Ovary (tissue), 9 donors: ENCODE data around the gene TMEM117. TPM values are rescaled to one million over a fixed set of nuclear protein-coding genes. Genes with fewer than 3 reads are reported as not detected.

ENCODE experiments used
- DNase-seq, 5 donors: peaks; one replicate each; pipeline ENCODE4 v3.0.0-alpha.2; 2019 to 2020
- H3K27ac ChIP-seq, 2 donors: fragments of 200-600 bp; one replicate each; pipeline versions ENCODE4 v1.5.1 to v1.8.0; 2019 to 2022
- H3K27me3 ChIP-seq: fragments of 200-600 bp; one replicate; pipeline ENCODE4 v1.8.0; 2022
- H3K36me3 ChIP-seq: fragments of 200-600 bp; sonication (generic); one replicate; pipeline ENCODE4 v1.5.1; 2019
- H3K4me1 ChIP-seq: one replicate; pipeline ENCODE4 v1.8.1; 2013; ENCODE audit warnings: mild to moderate bottlenecking, moderate library complexity; ENCODE audit not compliant: insufficient read depth
- H3K4me3 ChIP-seq: fragments of 200-600 bp; sonication (generic); one replicate; pipeline ENCODE4 v1.5.1; 2017
- H3K9me3 ChIP-seq, 2 donors: fragments of 200-600 bp in 1 of 2; sonication (generic) in 1 of 2; one replicate each; pipeline versions ENCODE4 v1.5.1 to v1.8.1; 2013 to 2019; ENCODE audit warnings: mild to moderate bottlenecking in 1 of 2, moderate library complexity in 1 of 2
- EP300 ChIP-seq: sonication (generic); formaldehyde crosslinking; IDR thresholded peaks from one replicate; pipeline ENCODE4 v1.6.1; 2017; ENCODE audit warnings: antibody characterized with exemption
- POLR2A ChIP-seq: fragments of 450-650 bp; IDR thresholded peaks from one replicate; pipeline ENCODE4 v1.6.1; 2017; ENCODE audit warnings: antibody characterized with exemption, mild to moderate bottlenecking, moderate library complexity
- WGBS, 3 donors: extraction: QIAGEN DNeasy Blood & Tissue Kit in 1 of 3; methylation state at CpG; one replicate each; pipeline versions ENCODE4 v1.1.5 to v1.1.7; 2013 to 2017; 5-methylcytosine and 5-hydroxymethylcytosine counted together
- intact Hi-C, 4 donors: fragments of 100-400 bp; cut with DNase I; formaldehyde crosslinking; loops; one replicate each; pipeline versions ENCODE4 v1.11.0 to v1.15.1; 2022 to 2023
- polyA plus RNA-seq, 2 donors: library from polyadenylated mRNA; stranded (reverse); fragments of 200-250 nt in 1 of 2; fragments of 350-450 nt in 1 of 2; fragmentation: Illumina TruSeq in 1 of 2; extraction: RNeasy Lipid Tissue Mini Kit (QIAGEN cat#74804) in 1 of 2; gene quantifications; one replicate each; pipeline ENCODE4 v1.2.3, GENCODE V29; 2013 to 2014
- total RNA-seq, 7 donors: library from RNA; depleted of rRNA in 2 of 7; stranded (reverse); fragments of >200 nt in 2 of 7; fragmentation: NEBNext Ultra II Directional in 3 of 7; extraction: Animal tissue kit (Norgen Biotek cat#: 25700) in 3 of 7; gene quantifications; one replicate each; pipeline versions ENCODE4 v1.1.0 to v1.2.4, GENCODE V29; 2016 to 2023
- TF ChIP-seq, protein P1 (sequence below), 3 donors: fragments of 450-650 bp in 2 of 3; fragments of 200-600 bp in 1 of 3; IDR thresholded peaks; one replicate each; pipeline versions ENCODE4 v1.5.1 to v1.8.0; 2016 to 2022; ENCODE audit warnings: antibody characterized with exemption in 3 of 3, mild to moderate bottlenecking in 1 of 3
- donor health status: DM: no; HTN: no; CAD: no; lungs with moderate emphysema.
- donor health status: DM: no; HTN: no; CAD: no.
- donor health status: Bipolar disorder and iron deficiency.
- donor health status: DM: yes; HTN: yes; CAD: no.
- donor health status: DM: no; HTN: no; CAD: no.
- donor health status: DM: yes; HTN: yes; CAD: no.

Gene TMEM117
- total and polyA plus RNA-seq, 9 donors, result 3.5 to 19.3 (median 6.3) TPM

- WGBS, 3 donors, result 92 to 95% (median 95%) methylated on average over 1 of the region's 1 CpG
- DNase-seq, result no peak
- no peak overlapping the region for H3K4me3 ChIP-seq
- no peak for TF ChIP-seq POLR2A
- TF ChIP-seq, protein P1, sequence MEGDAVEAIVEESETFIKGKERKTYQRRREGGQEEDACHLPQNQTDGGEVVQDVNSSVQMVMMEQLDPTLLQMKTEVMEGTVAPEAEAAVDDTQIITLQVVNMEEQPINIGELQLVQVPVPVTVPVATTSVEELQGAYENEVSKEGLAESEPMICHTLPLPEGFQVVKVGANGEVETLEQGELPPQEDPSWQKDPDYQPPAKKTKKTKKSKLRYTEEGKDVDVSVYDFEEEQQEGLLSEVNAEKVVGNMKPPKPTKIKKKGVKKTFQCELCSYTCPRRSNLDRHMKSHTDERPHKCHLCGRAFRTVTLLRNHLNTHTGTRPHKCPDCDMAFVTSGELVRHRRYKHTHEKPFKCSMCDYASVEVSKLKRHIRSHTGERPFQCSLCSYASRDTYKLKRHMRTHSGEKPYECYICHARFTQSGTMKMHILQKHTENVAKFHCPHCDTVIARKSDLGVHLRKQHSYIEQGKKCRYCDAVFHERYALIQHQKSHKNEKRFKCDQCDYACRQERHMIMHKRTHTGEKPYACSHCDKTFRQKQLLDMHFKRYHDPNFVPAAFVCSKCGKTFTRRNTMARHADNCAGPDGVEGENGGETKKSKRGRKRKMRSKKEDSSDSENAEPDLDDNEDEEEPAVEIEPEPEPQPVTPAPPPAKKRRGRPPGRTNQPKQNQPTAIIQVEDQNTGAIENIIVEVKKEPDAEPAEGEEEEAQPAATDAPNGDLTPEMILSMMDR (IDR thresholded peaks at IDR 0.05), result no peak
- TF ChIP-seq EP300, result no peak
- intact Hi-C loops, result no loop called here
- H3K27ac ChIP-seq, result no peak overlapping the region
- H3K4me1 ChIP-seq, result no peaks in the 10 kb centered on the region
- no peaks in the 10 kb centered on the region for H3K36me3 ChIP-seq
- no peaks in the 10 kb centered on the region for H3K27me3 ChIP-seq
- no peaks in the 10 kb centered on the region for H3K9me3 ChIP-seq
Measured at GRCh38 chr12:44367136-44367535, 531.3 kb downstream of the TMEM117 start.

DNA sequence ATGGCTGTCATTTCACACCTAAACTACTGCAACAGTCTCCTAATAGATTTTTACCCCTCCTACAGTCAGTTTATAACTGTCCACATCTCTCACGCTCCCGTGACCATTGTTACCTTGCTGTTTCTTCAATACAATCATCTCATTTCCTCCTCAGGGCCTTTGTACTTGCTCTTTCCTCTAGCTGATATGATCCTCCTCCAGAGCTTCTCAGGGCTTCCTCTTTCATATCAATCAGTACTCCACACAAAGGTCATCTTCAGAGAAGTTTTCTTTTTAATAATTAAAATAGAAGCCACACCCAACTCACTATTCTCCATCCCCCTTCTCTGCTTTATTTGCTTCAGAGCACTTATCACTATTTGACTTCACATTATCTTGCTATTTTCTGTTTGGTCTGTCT is 532.0 kb downstream of the TMEM117 start:
- Histone ChIP-seq H3K27ac (no peak overlapping the region), H3K4me1 (no peaks in the 10 kb centered on the region), H3K4me3 (no peak overlapping the region), H3K27me3 (no peaks in the 10 kb centered on the region), H3K9me3 (no peaks in the 10 kb centered on the region), H3K36me3 (no peaks in the 10 kb centered on the region)
- 85 to 92% (median 91%) methylated on average over 2 of the region's 2 CpGs for whole genome bisulfite sequencing, 3 donors
- intact Hi-C loops, result no loop called here
- no peak for DNase-seq
- no peak for TF ChIP-seq POLR2A
- no peak for TF ChIP-seq EP300
- TF ChIP-seq, protein P1 (IDR thresholded peaks at IDR 0.05), result no peak

GRCh38 chr12:44369998-44370397 is 534.1 kb downstream of the TMEM117 start:
- intact Hi-C loops, result no loop called here
- TF ChIP-seq, protein P1 (IDR thresholded peaks at IDR 0.05), result no peak
- no peak for TF ChIP-seq EP300
- TF ChIP-seq POLR2A, result no peak
- Histone ChIP-seq H3K27me3 (no peaks in the 10 kb centered on the region), H3K27ac (no peak overlapping the region), H3K4me1 (no peaks in the 10 kb centered on the region), H3K9me3 (no peaks in the 10 kb centered on the region), H3K36me3 (no peaks in the 10 kb centered on the region), H3K4me3 (no peak overlapping the region)
- DNase-seq, result no peak
- 96 to 100% (median 100%) methylated on average over 1 of the region's 1 CpG for WGBS, 3 donors

- no peaks in the 10 kb centered on the region for H3K9me3 ChIP-seq
- no peaks in the 10 kb centered on the region for H3K27me3 ChIP-seq
- H3K4me3 ChIP-seq, result no peak overlapping the region
- TF ChIP-seq EP300, result no peak
- no peak for TF ChIP-seq POLR2A
- TF ChIP-seq, protein P1 (IDR thresholded peaks at IDR 0.05), result no peak
- intact Hi-C loops, result no loop called here
- WGBS, 3 donors, result 80 to 88% (median 81%) methylated on average over 3 of the region's 3 CpGs
- no peak for DNase-seq
- no peak overlapping the region for H3K27ac ChIP-seq
- no peaks in the 10 kb centered on the region for H3K4me1 ChIP-seq
- no peaks in the 10 kb centered on the region for H3K36me3 ChIP-seq
Measured at GRCh38 chr12:44370982-44371381, 535.1 kb downstream of the TMEM117 start.
